HepG2 (cell line): Measurements from ENCODE around the gene CD53.

Experiments used
- MYNN ChIP-seq: sonication (generic); formaldehyde crosslinking; IDR thresholded peaks from 2 replicates; pipeline ENCODE4 v1.4.0; 2020; ENCODE audit warnings: mild to moderate bottlenecking, low read depth, missing genetic modification reagents
- TF ChIP-seq, protein P1 (sequence below): sonication (generic); formaldehyde crosslinking; IDR thresholded peaks from 2 replicates; pipeline ENCODE4 v1.5.0; 2020; ENCODE audit warnings: mild to moderate bottlenecking, missing genetic modification reagents, borderline replicate concordance
- TF ChIP-seq, protein P2 (sequence below): sonication (generic); formaldehyde crosslinking; IDR thresholded peaks from 2 replicates; pipeline ENCODE4 v1.4.0; 2020; ENCODE audit warnings: missing genetic modification reagents

DNA sequence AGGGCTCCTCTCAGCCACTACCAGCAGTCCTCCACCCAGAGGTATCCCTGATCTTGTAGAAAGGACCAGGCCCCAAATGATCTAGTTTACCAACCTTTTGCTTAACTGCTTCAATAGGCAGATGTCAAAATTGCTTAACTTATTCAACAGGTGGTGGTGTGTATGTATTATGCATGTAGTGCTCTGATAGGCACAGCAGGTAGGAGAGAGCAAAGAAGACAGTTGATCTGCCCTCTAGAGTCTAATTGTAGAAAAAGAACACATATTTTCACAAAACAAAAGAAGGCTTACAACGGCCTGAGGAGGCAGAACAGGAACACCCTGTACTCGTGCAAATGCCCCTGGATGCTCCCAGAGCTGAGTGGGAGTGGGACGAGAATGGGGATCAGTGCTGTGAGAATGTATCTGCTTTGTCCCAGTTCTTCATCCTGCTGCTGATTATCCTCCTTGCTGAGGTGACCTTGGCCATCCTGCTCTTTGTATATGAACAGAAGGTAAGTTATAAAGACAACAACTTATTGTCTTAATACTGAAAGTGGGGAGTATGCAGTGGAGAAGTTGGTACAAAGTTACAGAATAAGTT, 21.1 kb downstream of the CD53 start:
- no peak for TF ChIP-seq MYNN (CRISPR knock-in tag)
- TF ChIP-seq, protein P1, sequence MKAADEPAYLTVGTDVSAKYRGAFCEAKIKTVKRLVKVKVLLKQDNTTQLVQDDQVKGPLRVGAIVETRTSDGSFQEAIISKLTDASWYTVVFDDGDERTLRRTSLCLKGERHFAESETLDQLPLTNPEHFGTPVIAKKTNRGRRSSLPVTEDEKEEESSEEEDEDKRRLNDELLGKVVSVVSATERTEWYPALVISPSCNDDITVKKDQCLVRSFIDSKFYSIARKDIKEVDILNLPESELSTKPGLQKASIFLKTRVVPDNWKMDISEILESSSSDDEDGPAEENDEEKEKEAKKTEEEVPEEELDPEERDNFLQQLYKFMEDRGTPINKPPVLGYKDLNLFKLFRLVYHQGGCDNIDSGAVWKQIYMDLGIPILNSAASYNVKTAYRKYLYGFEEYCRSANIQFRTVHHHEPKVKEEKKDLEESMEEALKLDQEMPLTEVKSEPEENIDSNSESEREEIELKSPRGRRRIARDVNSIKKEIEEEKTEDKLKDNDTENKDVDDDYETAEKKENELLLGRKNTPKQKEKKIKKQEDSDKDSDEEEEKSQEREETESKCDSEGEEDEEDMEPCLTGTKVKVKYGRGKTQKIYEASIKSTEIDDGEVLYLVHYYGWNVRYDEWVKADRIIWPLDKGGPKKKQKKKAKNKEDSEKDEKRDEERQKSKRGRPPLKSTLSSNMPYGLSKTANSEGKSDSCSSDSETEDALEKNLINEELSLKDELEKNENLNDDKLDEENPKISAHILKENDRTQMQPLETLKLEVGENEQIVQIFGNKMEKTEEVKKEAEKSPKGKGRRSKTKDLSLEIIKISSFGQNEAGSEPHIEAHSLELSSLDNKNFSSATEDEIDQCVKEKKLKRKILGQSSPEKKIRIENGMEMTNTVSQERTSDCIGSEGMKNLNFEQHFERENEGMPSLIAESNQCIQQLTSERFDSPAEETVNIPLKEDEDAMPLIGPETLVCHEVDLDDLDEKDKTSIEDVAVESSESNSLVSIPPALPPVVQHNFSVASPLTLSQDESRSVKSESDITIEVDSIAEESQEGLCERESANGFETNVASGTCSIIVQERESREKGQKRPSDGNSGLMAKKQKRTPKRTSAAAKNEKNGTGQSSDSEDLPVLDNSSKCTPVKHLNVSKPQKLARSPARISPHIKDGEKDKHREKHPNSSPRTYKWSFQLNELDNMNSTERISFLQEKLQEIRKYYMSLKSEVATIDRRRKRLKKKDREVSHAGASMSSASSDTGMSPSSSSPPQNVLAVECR (CRISPR knock-in tag), result no peak
- TF ChIP-seq, protein P2, sequence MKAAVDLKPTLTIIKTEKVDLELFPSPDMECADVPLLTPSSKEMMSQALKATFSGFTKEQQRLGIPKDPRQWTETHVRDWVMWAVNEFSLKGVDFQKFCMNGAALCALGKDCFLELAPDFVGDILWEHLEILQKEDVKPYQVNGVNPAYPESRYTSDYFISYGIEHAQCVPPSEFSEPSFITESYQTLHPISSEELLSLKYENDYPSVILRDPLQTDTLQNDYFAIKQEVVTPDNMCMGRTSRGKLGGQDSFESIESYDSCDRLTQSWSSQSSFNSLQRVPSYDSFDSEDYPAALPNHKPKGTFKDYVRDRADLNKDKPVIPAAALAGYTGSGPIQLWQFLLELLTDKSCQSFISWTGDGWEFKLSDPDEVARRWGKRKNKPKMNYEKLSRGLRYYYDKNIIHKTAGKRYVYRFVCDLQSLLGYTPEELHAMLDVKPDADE, result no peak
